Measurements from ENCODE around the gene PHLDA1.

Gene PHLDA1

DNA sequence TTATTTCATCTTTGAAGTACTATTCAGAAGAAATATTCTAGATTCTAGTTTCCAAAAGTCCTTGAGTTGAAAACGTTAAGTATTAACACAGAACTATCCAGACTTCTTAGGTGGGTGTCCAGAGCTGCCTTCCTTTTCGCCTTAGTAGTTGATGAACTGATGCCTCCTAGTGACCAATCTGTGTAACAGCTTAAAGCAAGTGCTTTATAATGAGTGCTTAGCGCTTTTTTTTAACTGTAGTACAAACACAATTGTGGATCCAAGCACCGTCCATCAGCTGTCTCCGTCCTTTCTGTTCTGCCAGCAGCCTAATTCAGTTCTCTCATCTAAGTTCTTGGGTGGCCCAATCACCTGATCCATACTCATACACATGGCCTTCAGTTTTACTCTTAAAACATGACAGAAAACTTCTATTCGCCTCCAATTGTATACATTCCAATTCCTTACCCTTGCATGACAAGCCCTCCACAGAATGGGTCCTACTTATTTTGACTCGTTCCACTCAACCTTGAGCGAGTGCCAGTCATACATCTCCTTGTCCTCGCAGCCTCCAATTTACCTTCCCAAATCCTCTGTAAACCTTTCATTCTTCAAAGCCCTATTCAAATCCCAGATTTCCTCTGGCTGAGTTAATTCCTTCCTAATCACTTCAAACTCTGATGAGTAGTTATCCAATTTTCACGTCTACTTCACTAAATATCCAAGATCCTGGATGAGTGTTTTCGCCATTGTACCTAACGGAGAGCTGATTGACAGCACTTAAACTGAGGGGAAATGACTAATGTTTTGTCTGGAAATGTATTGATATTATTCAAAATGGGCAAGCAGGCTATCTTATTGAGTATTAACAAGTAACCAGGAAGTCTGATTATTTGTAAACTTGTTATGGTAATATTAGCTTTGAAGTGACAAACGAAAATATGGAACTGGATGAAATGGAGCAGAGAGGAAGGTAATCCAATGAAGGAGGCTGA, 5.8 kb upstream of the PHLDA1 start:
- peak; percentile 85 for DNase-seq (ENCODE audit: low read depth)

DNA sequence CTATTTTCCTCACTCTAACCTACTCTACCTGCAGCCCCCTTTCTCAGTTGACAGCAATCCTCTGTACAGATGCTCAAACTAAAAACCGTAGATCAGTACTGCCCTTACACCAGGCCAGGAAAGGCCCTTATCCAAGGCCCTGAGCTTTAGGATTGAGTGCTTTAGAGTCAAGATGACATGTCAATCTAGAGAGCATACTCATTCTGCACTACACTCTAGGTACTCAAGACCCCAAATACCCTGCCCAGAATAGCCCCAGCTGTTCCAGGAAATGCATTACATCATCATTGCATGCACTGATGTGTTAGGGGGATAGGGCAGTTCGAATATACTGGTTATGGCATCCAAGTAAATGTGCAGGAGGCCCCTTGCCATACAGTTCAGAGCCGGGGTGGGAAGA, 3.5 kb upstream of the PHLDA1 start:
- DNase-seq (ENCODE audit: low read depth): no peak

- no peak for DNase-seq (ENCODE audit: low read depth)
Measured at GRCh38 chr12:76033081-76034011, 1.8 kb upstream of the PHLDA1 start.

- DNase-seq (ENCODE audit: low read depth): peak; percentile 79
Measured at GRCh38 chr12:76032043-76032981, 736 bp upstream of the PHLDA1 start.

DNA sequence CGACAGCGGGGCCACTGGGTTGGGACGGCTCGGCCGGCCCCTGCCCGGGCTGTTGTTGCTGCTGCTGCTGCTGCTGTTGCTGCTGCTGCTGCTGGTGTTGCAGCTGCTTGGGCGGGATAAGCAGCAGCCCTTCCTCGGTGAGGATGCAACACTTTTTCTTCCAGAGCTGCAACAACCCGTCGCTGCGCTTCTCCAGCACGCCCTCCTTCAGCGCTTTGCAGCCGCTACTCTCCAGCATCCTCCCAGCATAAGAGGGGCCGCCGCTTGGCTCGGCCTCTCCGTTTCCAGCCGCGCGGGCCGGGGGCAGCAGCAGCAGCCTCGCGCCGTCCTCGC, 529 bp downstream of the PHLDA1 start:
- DNase-seq (ENCODE audit: low read depth): peak; percentile 69

GRCh38 chr12:76030341-76031080, 1.1 kb downstream of the PHLDA1 start:
- DNase-seq (ENCODE audit: low read depth): peak; percentile 58

- no peak for DNase-seq (ENCODE audit: low read depth)
Measured at GRCh38 chr12:76029982-76030340, 1.6 kb downstream of the PHLDA1 start.

DNA sequence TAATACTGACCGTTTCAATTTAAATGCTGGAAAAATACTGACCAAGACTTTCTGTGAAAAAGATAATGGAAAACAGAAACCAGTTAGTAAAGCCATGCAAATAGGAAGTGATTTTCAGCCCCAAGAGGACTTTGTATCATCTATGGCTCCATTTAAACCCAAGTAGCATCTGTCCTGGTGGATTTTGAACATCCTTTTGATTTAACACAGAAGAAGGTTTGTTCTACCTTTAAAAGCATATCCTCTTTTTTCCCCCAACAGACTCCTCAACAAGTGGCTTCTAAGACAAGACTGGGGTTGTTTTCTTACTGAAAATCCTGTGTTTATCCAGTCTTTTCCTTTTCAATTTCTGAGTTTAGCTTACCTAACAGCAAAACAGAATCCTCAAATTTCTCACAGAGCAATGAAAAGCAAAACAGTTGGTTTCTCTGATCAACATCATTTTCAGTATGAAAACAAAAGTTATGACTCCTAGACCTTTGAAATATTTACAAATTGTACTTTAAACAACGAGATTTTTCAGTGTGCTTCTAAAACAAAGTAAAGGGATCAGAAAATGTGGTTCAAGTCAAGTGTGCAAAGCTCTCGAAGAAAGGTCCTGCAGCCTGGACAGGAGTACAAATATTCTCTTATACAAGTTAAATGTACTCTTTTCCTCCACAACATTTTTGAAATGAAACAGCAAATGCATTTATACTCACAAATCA, 2.9 kb downstream of the PHLDA1 start:
- no peak for DNase-seq (ENCODE audit: low read depth)

- no peak for DNase-seq (ENCODE audit: low read depth)
Measured at GRCh38 chr12:76026643-76027063, 4.9 kb downstream of the PHLDA1 start.

DNA sequence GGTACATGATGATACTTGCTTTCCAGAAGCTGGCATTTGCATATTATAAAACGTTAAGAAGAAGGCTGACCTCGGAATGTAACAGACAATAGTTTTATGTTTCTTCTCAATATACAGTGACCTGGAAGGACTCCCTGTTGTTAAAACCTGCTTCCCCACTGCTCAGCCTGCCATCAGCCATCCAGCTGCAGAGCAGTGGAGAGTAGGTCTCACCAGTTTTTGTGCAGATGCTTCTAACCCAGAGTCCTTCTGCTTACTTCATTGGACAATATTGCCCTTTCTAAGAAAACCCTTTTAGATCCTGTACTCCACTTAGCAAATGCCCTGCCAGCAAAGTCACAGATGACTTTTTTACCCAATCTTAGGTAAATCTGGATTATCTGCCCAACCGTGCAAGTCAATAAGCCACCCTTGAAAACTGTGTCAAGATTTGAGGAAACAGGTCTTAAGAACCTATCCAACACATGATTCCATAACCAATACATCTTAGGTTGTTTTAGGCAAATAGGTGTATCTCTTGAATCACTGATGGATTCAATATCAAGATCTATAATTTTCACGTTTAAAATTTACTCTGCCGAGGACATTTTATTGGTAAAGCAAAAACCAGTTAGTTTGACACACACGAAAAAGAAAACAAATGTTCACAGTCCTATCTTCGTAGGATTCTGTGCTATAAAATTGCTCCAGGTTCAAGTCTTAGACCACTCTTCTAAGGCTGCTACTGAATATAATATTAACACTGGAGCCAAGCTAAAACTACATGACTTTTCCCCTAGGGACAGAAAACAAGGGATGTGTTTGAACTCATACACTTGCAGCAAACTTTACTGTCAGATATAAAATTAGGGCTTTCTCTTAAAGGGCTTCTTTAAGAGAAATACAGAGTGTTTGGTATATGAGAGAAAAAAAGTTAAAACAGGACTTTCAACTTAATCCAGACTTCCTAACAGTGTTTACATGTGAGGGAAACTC, 5.7 kb downstream of the PHLDA1 start:
- DNase-seq (ENCODE audit: low read depth): no peak

DNA sequence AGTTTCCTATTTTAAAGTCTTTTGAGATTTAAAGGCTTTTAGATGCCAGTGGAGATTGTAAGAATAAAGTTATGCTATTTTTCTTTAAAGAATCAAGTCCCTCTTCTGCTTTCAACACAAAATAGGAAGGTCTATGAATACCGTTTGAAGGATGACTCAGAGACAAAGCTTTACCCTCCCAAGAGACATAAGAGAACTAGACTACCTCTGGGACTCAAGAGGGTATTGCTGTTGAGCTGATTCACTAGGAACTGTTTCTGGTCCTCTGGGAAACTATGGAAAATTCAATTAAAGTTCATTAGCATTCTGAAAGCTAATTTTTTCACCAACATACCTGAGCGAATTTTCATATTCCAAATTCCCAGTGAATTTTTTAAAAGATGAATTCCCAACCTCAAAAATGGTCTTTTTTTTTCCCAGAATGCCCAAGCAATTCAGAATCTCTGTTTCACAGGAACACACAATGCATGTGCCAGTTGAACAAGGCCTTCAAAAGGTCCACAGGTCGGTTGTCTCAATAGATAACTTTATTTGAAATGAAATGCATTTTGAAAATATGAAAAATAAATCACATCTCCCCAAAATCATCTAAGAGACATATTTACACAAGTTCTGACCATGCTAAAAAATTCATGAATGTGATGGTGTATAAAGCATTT, 6.5 kb downstream of the PHLDA1 start:
- DNase-seq (ENCODE audit: low read depth): peak; percentile 83

DNA sequence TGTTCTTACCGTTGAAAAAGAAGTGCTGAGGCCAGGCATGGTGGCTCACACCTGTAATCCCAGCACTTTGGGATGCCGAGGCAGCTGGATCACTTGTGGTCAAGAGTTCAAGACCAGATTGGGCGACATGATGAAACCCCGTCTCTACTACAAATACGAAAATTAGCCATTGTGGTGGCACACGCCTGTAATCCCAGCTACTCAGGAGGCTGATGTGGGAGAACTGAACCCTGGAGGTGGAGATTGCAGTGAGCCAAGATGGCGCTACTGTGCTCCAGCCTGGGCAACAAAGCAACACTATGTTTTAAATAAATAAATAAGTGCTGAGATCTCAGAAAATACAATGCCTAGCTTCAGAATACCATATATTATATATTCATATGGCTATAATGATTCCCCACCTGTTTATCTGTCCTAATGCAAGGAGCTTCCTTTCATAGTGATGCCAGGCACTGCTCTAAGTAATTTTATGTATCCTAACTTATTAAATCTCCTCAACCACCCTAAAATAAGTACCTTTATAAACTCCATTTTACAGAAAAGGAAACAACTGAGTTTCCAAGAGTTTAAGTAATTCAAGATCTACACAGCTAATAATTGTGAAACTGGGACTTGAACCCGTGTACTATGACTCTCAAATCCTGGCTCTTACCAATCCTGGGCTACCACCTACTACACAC, 7.3 kb downstream of the PHLDA1 start:
- DNase-seq (ENCODE audit: low read depth): no peak

DNA sequence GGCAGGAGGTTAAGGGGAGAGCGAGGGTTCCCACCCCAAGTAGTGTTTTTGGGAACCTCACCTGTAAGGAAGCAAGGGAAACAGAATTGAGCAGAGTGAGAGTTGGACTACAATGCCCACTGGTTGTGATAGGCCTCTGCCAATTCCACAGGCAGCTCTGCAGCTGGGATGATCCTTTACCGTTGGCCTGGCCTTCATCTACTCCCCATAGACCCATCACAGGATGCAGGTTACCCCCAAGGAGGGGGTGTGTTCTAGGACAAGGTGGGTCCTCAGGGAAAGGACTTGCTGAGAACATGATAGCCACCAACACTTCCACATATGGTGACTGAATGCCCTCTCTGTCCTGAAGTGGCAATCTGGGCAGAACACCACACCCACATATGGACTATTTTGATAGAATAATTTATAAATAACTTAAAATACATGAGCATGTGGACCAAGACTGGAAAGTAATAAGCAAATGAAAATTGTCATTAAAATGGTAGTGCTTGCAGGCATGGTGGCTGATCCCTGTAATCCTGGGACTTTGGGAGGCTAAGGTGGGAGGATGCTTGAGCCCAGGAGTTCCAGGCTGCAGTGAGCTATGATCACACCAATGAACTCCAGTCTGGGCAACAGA, 8.4 kb downstream of the PHLDA1 start:
- no peak for DNase-seq (ENCODE audit: low read depth)

DNA sequence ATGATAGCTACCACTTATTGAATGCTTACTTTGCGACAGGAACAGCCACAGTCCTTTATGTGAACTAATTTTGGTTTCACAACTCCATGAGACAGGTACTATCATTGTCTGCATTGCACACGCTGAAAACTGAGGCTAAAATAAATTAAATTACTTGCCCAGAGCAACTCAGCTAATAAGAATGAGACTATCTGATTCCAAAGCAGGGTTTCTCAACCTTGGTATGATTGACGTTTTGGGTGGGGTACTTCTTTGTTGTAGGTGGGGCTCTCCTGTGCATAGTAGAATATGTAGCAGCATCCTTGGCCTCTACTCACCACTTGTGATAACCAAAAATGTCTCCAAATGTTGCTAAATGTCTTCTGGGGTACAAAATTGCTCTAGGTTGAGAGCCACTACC, 9.1 kb downstream of the PHLDA1 start:
- DNase-seq (ENCODE audit: low read depth): no peak

DNA sequence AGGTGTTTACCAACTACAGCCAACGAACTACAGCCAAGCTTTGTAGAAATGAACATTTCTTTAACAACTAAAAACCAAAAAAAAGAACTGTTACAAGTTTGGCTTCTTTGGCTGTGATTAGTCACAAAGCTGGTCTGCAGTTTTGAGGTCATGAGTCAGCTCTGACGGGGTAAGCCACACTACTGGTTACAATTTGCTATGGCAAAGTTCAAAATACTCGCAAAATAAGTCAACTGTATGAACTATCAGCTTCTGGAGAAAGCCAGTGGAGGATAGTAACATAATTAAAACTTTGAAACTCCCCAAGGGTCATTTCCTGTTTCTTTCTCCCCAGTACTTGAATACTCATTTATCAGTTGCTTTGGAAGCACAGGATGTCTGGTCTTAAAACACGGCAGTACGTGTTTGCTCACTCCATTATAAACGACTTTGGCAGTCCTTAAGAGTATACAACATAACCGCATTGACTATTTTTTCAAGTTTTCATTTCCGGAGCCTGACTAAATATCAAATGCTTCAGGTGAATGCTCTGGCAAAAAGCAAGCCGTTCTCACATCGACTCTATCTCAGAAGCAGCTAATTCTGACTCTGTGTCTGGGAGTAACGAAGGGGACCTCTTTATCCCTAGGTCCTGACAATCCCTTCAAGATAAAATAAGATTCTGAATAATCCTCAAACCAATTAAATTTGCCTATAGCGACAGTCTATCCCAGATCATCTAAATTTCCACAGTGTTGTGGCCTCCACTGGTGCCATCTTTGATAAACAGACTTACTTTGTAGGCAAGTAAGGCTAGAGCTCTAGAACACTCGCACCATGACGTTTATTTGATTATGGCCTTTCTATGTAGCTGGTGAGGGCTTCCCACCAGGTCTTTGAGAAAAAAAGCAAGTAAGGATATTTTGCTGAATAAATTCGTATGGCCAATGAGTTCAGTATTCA, 10.6 kb downstream of the PHLDA1 start:
- peak; percentile 98 for DNase-seq (ENCODE audit: low read depth)

- peak; percentile 70 for DNase-seq (ENCODE audit: low read depth)
Measured at GRCh38 chr12:76020281-76020680, 11.3 kb downstream of the PHLDA1 start.
